ENCODE data around the gene MST1.

DNA sequence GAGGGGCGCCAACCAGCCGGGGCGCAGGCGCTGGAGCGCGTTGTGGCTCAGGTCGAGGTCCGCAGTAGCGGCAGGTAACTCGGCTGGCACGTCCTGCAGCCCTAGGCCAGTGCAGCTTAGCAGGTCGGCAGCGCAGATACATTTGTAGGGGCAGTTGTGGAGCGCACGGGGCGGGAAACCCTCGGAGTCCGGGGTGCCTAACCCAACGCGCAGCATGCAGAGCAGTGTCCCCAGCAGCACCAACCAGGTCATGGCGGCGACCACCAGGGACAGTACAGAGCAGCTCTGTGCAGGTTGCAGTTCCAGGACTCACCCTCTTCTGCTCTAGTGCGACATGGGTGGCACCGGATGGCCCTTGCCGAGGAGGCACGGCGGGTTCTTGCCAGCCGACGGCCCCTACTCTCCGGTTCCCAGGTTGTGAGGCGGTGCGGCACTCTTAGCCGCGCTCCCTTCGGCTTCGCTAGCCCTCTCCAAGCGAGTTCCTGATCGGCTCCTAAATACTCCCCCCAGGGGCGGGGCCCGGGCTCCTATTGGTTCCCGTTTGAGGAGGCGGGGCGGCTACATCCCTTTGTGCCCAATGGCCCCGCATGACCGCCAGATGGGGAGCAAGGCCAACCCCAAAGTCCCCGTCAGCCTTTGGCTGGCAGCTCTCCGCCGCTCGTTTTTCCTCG, 30.1 kb upstream of the MST1 start, which contains the start of gene AMIGO3:
- TF ChIP-seq, protein P1, sequence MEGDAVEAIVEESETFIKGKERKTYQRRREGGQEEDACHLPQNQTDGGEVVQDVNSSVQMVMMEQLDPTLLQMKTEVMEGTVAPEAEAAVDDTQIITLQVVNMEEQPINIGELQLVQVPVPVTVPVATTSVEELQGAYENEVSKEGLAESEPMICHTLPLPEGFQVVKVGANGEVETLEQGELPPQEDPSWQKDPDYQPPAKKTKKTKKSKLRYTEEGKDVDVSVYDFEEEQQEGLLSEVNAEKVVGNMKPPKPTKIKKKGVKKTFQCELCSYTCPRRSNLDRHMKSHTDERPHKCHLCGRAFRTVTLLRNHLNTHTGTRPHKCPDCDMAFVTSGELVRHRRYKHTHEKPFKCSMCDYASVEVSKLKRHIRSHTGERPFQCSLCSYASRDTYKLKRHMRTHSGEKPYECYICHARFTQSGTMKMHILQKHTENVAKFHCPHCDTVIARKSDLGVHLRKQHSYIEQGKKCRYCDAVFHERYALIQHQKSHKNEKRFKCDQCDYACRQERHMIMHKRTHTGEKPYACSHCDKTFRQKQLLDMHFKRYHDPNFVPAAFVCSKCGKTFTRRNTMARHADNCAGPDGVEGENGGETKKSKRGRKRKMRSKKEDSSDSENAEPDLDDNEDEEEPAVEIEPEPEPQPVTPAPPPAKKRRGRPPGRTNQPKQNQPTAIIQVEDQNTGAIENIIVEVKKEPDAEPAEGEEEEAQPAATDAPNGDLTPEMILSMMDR (IDR thresholded peaks at IDR 0.05), result peak; percentile 48 to 80
- TF ChIP-seq EP300 (IDR thresholded peaks at IDR 0.05), result no peak

All from suprapubic skin (tissue), 3 donors.